Stomach (tissue), 9 donors: ENCODE measurements around the gene KLF9. TPM values are rescaled to one million over a fixed set of nuclear protein-coding genes. Genes with fewer than 3 reads are reported as not detected.

Experiments
- DNase-seq, 2 donors: peaks; one replicate each; pipeline versions ENCODE4 v3.0.0 to v3.0.0-alpha.2; 2013 to 2019
- H3K27ac ChIP-seq, 5 donors: fragments of 200-600 bp in 4 of 5; sonication (generic) in 4 of 5; one replicate each; pipeline ENCODE4 v1.5.1; 2013 to 2019; ENCODE audit warnings: mild to moderate bottlenecking in 1 of 5, moderate library complexity in 1 of 5
- H3K27me3 ChIP-seq, 3 donors: fragments of 200-600 bp; sonication (generic); one replicate each; pipeline ENCODE4 v1.5.1; 2017 to 2019; ENCODE audit warnings: mixed run types in 1 of 3
- H3K36me3 ChIP-seq, 4 donors: fragments of 200-600 bp; sonication (generic); 1 replicate in 3 of 4; 2 replicates in 1 of 4; pipeline ENCODE4 v1.5.1; 2016 to 2019
- H3K4me1 ChIP-seq, 4 donors: fragments of 200-600 bp; sonication (generic); one replicate each; pipeline ENCODE4 v1.5.1; 2016 to 2019
- H3K4me3 ChIP-seq, 4 donors: fragments of 200-600 bp; sonication (generic) in 3 of 4; one replicate each; pipeline ENCODE4 v1.5.1; 2016 to 2019; ENCODE audit warnings: mild to moderate bottlenecking in 1 of 4
- H3K9me3 ChIP-seq, 4 donors: fragments of 200-600 bp; sonication (generic); one replicate each; pipeline ENCODE4 v1.5.1; 2016 to 2019
- CTCF ChIP-seq, 7 experiments: fragments of 450-650 bp in 4 of 7; fragments of 200-600 bp in 3 of 7; sonication (generic) in 3 of 7; IDR thresholded peaks; one replicate each; pipeline ENCODE4 v1.5.1; 2016 to 2019; ENCODE audit warnings: antibody characterized with exemption in 7 of 7, control low read depth in 2 of 7, mild to moderate bottlenecking in 1 of 7
- EP300 ChIP-seq: sonication (generic); formaldehyde crosslinking; IDR thresholded peaks from one replicate; pipeline ENCODE4 v1.6.1; 2017; ENCODE audit warnings: antibody characterized with exemption
- POLR2A ChIP-seq, 4 donors: fragments of 450-650 bp; IDR thresholded peaks; one replicate each; pipeline ENCODE4 v1.6.1; 2016; ENCODE audit warnings: antibody characterized with exemption in 4 of 4, control low read depth in 2 of 4, mild to moderate bottlenecking in 1 of 4, moderate library complexity in 1 of 4
- POLR2AphosphoS5 ChIP-seq, 3 donors: sonication (generic); formaldehyde crosslinking; IDR thresholded peaks; one replicate each; pipeline ENCODE4 v1.6.1; 2016; ENCODE audit warnings: antibody characterized with exemption in 3 of 3
- WGBS, 5 donors: extraction: QIAGEN DNeasy Blood & Tissue Kit in 3 of 5; methylation state at CpG; one replicate each; pipeline versions ENCODE4 v1.1.5 to v1.1.7; 2013 to 2018; 5-methylcytosine and 5-hydroxymethylcytosine counted together
- intact Hi-C: fragments of 100-400 bp; cut with DNase I; formaldehyde crosslinking; loops from one replicate; pipeline ENCODE4 v1.15.1; 2023; ENCODE audit warnings: low total_unique reads
- polyA plus RNA-seq, 3 donors: library from polyadenylated mRNA; stranded (reverse); fragments of 200-250 nt; gene quantifications; one replicate each; pipeline ENCODE4 v1.2.3, GENCODE V29; 2013
- total RNA-seq, 5 donors: library from RNA; depleted of rRNA; stranded (reverse); fragments of >200 nt; gene quantifications; one replicate each; pipeline versions ENCODE4 v1.1.0 to v1.2.3, GENCODE V29; 2014 to 2016
- donor health status: healthy with polysubstance abuse.
- donor health status: Bipolar disorder and iron deficiency.
- donor health status: healthy.

The KLF9 gene
- total and polyA plus RNA-seq, 8 donors: 27.9 to 174 (median 55.8) TPM

- intact Hi-C loops: no loop called here
- DNase-seq: no peak
- Histone ChIP-seq H3K4me3 (no peak overlapping the region), H3K27ac (no peak overlapping the region), H3K36me3 (no peaks in the 10 kb centered on the region), H3K27me3 (no peaks in the 10 kb centered on the region), H3K4me1 (peaks cover 1 to 8% (median 5%) of the 10 kb centered on the region in 4 donors), H3K9me3 (no peaks in the 10 kb centered on the region)
- 82 to 87% (median 86%) methylated on average over 5 of the region's 5 CpGs for WGBS, 5 donors
- no peak for TF ChIP-seq POLR2AphosphoS5 (IDR thresholded peaks at IDR 0.05)
- no peak for TF ChIP-seq POLR2A (IDR thresholded peaks at IDR 0.05)
- TF ChIP-seq EP300: no peak
- TF ChIP-seq CTCF (IDR thresholded peaks at IDR 0.05): no peak
Observed at GRCh38 chr9:70450738-70451137, 36.3 kb upstream of the KLF9 start.

GRCh38 chr9:70449461-70449860 is 35.0 kb upstream of the KLF9 start:
- no peaks in the 10 kb centered on the region for H3K36me3 ChIP-seq
- H3K9me3 ChIP-seq: no peaks in the 10 kb centered on the region
- TF ChIP-seq EP300 (no peak), POLR2A (IDR thresholded peaks at IDR 0.05) (no peak), CTCF (IDR thresholded peaks at IDR 0.05) (no peak), POLR2AphosphoS5 (IDR thresholded peaks at IDR 0.05) (no peak)
- intact Hi-C loops: no loop called here
- no peak overlapping the region for H3K27ac ChIP-seq
- DNase-seq: no peak
- H3K27me3 ChIP-seq: no peaks in the 10 kb centered on the region
- no peaks in the 10 kb centered on the region for H3K4me1 ChIP-seq
- 79 to 97% (median 81%) methylated on average over 2 of the region's 2 CpGs for WGBS, 5 donors
- no peak overlapping the region for H3K4me3 ChIP-seq

GRCh38 chr9:70448919-70449318 is 34.5 kb upstream of the KLF9 start:
- TF ChIP-seq EP300 (no peak), POLR2A (IDR thresholded peaks at IDR 0.05) (no peak), CTCF (IDR thresholded peaks at IDR 0.05) (no peak), POLR2AphosphoS5 (IDR thresholded peaks at IDR 0.05) (no peak)
- intact Hi-C loops: no loop called here

GRCh38 chr9:70444904-70445303 is 30.4 kb upstream of the KLF9 start:
- H3K9me3 ChIP-seq: no peaks in the 10 kb centered on the region
- H3K4me3 ChIP-seq: no peak overlapping the region
- no peak overlapping the region for H3K27ac ChIP-seq
- intact Hi-C loops: no loop called here
- no peak for DNase-seq
- peaks cover 0 to 18% (median 2%) of the 10 kb centered on the region in 4 donors for H3K4me1 ChIP-seq
- no peaks in the 10 kb centered on the region for H3K27me3 ChIP-seq
- no peak for TF ChIP-seq EP300
- no peak for TF ChIP-seq POLR2AphosphoS5 (IDR thresholded peaks at IDR 0.05)
- TF ChIP-seq CTCF (IDR thresholded peaks at IDR 0.05): no peak
- TF ChIP-seq POLR2A (IDR thresholded peaks at IDR 0.05): no peak
- 70 to 90% (median 81%) methylated on average over 1 of the region's 1 CpG for WGBS, 5 donors
- no peaks in the 10 kb centered on the region for H3K36me3 ChIP-seq

More at GRCh38 chr9:70448919-70449318, 34.5 kb upstream of the KLF9 start:
- Histone ChIP-seq H3K36me3 (no peaks in the 10 kb centered on the region), H3K27ac (no peak overlapping the region), H3K9me3 (no peaks in the 10 kb centered on the region), H3K4me3 (no peak overlapping the region), H3K4me1 (no peaks in the 10 kb centered on the region), H3K27me3 (no peaks in the 10 kb centered on the region)
- 65 to 88% (median 83%) methylated on average over 1 of the region's 1 CpG for WGBS, 5 donors
- no peak for DNase-seq
